ENCODE data around the gene TRIM7.
"Not testable (repeated sequence)": the region's sequence is repeated elsewhere in the genome, so short reads cannot be mapped to it uniquely, and the experiment has no call there.

TRIM7 gene

GRCh38 chr5:181232593-181232992, 27.6 kb upstream of the TRIM7 start:
- no peak for DNase-seq

DNA sequence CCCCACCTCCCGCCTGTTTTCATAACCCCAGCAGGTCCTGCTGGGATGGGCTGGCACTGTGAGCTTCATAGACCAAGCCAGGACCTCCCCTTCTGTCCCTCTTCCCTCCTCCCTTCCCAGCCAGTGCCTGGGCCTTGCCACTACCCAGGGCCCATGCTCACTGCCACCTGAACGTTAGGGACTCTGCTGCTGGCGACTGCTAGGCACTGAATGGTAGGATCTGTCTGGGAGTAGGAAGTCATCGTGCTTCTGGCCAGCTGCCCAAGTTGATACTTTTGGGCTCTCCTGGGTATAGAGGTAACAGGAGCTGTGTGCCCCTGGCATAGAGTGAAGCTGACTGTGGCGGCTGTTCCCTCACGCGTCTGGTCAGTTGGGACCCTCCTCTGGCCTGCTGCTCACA, 26.4 kb upstream of the TRIM7 start:
- DNase-seq, result no peak

DNA sequence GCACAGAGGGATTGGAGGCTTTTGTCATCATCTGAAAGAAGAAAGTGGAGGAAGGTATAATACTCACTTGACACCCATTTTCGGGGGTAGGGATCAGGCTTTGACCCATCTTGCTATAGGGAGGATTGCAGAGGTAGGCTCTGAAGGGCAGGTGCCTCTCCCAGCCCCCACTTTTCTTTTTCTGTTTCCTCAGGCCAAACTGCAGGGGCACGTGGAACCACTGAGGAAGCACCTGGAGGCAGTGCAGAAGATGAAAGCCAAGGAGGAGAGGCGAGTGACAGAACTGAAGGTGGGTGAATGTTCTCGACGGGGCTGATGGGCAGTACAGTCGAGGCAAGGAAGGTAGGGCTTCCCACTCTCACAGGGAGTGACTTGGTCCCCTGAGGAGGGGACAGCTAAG, 25.6 kb upstream of the TRIM7 start:
- DNase-seq, result no peak

- no peak for DNase-seq
Measured at GRCh38 chr5:181229996-181230395, 25.0 kb upstream of the TRIM7 start.

GRCh38 chr5:181224390-181225229, 19.6 kb upstream of the TRIM7 start:
- no peak for DNase-seq

DNA sequence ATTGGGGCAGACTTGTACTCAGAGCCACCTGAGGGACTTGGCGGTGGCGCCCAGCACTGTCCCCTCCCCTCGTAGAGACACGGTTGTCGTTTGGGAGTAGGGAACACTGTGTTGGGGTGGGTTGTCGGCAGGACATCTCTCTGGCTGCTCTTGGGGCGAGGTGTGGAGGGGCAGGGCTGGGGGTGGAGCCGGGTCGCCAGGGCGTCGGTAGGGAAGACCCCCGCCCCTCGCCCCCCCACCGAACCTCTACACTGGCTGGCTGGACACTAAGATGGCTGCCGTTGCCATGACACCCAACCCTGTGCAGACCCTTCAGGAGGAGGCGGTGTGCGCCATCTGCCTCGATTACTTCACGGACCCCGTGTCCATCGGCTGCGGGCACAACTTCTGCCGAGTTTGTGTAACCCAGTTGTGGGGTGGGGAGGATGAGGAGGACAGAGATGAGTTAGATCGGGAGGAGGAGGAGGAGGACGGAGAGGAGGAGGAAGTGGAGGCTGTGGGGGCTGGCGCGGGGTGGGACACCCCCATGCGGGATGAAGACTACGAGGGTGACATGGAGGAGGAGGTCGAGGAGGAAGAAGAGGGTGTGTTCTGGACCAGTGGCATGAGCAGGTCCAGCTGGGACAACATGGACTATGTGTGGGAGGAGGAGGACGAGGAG, 18.9 kb upstream of the TRIM7 start:
- no peak for DNase-seq

GRCh38 chr5:181223058-181223728, 18.2 kb upstream of the TRIM7 start, which contains the start of gene TRIM41:
TSS of gene TRIM41 (plus strand) at chr5:181223281. CDS start at chr5:181224000, 719 bp downstream.
- DNase-seq, result no peak

DNA sequence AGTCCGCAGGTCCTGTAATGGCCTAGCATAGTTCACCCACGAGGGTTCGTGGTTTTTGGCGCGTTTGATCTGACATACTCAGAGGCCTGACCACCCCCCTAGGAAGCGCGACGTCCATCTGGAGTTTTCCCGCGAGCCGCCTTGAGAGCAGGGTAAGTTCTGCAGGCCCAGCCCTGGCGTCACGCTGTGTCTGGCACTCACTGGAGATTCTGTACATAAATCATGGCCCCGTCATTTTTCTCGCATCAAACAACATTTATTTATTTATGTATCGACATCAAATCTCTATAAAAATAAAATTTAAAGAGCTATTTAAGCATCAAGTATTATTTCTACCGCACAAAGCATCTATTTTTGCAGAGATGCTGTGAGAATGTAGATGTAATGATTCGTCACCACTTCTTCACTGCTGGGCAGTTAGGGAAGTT, 17.6 kb upstream of the TRIM7 start:
- no peak for DNase-seq

GRCh38 chr5:181221792-181222629, 17.0 kb upstream of the TRIM7 start:
- DNase-seq, result no peak

- DNase-seq, result no peak
Measured at GRCh38 chr5:181221105-181221791, 16.3 kb upstream of the TRIM7 start.

- no peak for DNase-seq
Measured at GRCh38 chr5:181220178-181220515, 15.2 kb upstream of the TRIM7 start.

- DNase-seq, result no peak
Measured at GRCh38 chr5:181219262-181220177, 14.5 kb upstream of the TRIM7 start.

GRCh38 chr5:181218795-181219124, 13.8 kb upstream of the TRIM7 start:
- no peak for DNase-seq

GRCh38 chr5:181217803-181218062, 12.7 kb upstream of the TRIM7 start:
- no peak for DNase-seq

DNA sequence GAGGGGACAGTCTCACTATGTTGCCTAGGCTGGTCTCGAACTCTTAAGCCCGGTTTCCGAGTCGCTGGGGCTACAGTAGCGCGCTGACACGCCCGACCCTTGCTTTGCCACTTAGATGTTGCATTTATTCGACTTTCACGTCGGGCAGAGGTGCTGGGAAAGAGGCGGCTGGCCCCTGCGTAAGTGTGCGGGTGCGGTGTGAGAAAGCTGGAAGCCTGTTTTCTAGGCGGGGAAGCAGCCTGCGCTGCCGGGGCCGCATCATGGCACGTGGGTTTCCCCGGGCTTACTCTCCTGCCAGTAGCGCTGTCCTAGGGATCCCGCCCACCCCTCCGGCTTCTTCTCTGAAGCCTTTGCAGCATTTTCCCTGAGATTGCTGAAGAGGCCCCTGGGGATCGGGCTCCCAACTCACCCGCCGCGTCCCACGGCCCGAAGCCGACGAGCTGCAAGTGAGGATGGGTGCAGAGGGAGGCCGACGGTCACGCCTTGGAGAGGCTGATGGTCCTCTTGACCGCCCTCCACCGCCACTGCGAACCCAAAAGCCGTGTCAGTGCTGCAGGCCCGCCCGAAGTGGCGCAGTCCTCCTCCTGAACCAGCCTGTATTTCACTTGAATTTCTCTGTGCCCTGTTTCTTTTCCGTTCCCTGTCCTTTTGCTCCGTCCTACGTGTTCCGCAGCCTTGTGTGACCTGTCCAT, 12.3 kb upstream of the TRIM7 start:
- DNase-seq, result no peak

DNA sequence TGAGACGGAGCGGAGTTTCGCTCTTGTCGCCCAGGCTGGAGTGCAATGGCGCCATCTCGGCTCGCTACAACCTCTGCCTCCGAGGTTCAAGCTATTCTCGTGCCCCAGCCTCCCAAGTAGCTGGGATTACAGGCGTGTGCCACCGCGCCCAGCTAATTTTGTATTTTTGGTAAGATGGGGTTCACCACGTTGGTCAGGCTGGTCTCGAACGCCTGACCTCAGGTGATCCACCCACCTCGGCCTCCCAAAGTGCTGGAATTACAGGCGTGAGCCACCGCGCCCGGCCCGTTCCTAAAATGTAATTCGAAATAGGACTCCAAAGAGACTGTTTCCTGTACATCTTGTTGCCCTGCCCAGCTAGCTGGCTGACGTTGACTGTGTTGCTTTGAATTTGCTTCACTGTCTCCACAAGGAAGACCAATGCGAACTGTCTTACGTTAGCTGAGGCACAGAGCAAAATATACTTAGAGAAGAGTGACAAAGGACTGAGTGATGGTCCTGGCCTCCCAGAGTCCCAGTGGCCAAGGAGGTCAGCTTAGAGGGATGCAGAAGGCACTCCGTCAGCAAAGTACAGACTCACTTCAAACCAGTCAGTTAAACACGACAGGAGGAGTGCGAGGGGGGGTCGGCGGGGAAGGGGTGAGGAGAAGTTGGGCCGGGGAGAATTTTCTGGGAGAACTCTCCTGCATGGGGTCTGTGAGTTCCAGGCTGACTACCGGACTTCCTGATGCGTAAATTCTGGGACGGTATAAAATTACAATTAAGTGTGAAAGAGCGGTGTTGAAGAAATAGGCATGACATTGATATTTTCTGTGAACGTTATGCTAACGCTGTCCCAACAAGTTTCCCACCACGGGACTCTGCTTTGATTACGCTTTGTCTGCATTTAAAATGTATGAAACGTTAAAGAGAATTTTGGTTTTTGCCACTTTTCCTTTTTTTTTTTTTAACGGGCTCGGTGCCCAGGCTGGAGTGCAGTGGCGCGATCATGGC, 11.3 kb upstream of the TRIM7 start:
- DNase-seq, result no peak

- DNase-seq, result not testable (repeated sequence)
Measured at GRCh38 chr5:181214249-181214648, 9.3 kb upstream of the TRIM7 start.

- DNase-seq, result no peak
Measured at GRCh38 chr5:181212934-181213333, 7.9 kb upstream of the TRIM7 start.

DNA sequence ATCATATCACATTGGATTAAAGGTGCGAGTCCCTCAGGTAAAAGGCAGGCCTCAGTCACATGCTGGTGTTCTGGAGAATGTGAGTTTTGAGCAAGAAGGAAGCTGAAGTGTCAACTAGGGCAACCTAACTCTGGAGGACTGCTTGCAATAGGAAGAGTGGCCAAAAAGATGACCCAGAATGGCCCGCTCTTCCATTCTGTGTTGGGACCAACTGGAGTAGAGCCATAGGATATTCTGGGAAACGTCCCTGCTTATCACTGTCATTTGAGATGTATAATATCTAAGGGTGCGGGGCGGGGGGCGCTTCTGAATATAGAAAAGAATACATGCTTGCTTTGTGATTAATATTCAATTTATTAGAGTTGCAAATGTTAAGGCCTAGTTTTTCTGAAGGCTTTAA, 7.1 kb upstream of the TRIM7 start:
- DNase-seq, result no peak

- DNase-seq, result no peak
Measured at GRCh38 chr5:181211208-181211607, 6.2 kb upstream of the TRIM7 start.

Data from NCI-H2029 treated with DMSO at 0.1 percent for 48 hours (cell line).